ENCODE results near the gene AUNIP. TPM values are rescaled to one million over a fixed set of nuclear protein-coding genes. Genes with fewer than 3 reads are reported as not detected.

The AUNIP gene
- total RNA-seq, 4 donors from 2014 or later: 0.68 TPM; not detected in 3

DNA sequence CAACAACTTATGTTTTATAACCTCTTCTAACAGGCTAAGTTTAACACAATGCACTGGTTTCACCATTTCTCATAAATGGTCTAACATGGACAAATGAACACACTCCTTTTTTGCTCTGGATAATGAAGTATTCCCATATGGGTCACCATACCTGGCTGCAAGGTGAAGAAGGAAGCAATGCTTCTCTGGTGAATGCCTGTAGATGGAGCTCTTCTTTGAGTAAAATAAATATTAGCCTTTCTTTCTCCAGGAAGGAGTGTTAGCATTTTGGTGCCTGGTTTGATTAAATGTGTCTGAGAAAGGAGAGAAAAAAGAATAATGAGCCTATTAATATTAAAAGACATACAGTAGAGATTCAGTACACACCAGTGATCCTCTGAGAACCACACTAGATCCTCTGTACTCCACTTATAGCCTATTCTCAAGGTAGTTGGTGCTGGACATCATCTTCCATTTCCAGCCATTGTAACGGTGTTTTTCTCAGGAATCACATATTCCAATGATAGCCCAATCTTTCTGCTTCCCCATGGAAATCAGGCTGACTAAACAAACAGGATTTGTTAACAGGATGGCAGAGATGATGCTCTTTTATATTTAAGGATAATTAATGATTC, 21.9 kb downstream of the AUNIP start:
- no peak overlapping the region for H3K4me3 ChIP-seq (ENCODE audit: low read depth, poor library complexity, severe bottlenecking)
- no peak for TF ChIP-seq CTCF (IDR thresholded peaks at IDR 0.05)
- no peak for TF ChIP-seq POLR2A (IDR thresholded peaks at IDR 0.05)
- 83 to 88% methylated on average over 1 of the region's 1 CpG for WGBS, 2 donors
- no peak for DNase-seq (ENCODE audit: low spot score in 2 of 2)
- intact Hi-C loops (cut with DNase I; ENCODE audit: low total_unique reads): loop anchor here (10.0 kb wide), 1 partner anchor 157 kb away; the partner anchor contains the start of gene PAFAH2

DNA sequence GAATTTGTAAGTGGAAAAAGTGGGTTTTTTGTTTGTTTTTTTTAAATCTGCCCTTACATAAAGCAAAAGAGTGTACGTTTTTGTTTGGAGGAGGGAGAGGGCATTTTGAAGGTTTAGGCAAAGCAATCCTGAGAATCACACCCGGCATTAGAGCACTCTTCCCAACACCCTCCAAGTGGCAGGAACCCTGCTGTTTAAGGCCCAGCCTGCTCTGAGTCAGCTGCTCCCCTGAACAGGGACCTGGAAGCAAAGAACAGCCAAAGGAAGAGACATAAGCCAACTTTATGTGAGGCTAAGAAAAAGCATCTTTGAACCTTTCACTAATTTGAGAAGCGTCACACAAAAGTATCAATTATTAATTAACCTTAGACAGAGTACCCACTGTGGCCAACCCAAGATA, 22.6 kb downstream of the AUNIP start:
- no peak overlapping the region for H3K4me3 ChIP-seq (ENCODE audit: low read depth, poor library complexity, severe bottlenecking)
- no peak for DNase-seq (ENCODE audit: low spot score in 2 of 2)
- intact Hi-C loops (cut with DNase I; ENCODE audit: low total_unique reads): loop anchor here (10.0 kb wide), 1 partner anchor 158 kb away; the partner anchor contains the start of gene PAFAH2
- 78 to 80% methylated on average over 3 of the region's 3 CpGs for WGBS, 2 donors
- TF ChIP-seq POLR2A (IDR thresholded peaks at IDR 0.05) (no peak), CTCF (IDR thresholded peaks at IDR 0.05) (no peak)

DNA sequence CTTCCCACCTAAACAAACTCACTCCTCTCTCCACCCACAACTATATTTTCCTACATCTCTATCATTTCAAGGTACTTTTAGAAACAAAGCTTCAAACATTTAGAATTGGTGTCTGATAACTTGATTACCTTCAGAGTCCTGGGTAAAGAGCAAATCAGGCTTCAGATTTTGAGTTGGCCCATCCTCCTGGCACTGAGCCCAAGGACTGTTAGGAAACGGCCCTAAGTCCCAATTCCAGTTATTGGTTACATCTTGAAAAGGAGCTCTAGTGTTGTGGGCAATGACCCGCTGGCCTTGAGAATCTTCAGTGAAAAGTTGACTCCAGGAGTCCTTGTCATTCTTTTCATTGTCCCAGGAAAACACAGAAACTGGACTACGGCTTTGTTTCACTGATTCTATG, 24.4 kb downstream of the AUNIP start:
- WGBS, 2 donors: 63 to 64% methylated on average over 3 of the region's 3 CpGs
- TF ChIP-seq CTCF (IDR thresholded peaks at IDR 0.05) (no peak), POLR2A (IDR thresholded peaks at IDR 0.05) (no peak)
- intact Hi-C loops (cut with DNase I; ENCODE audit: low total_unique reads): loop anchor here (10.0 kb wide), 1 partner anchor 160 kb away; the partner anchor contains the start of gene PAFAH2
- DNase-seq (ENCODE audit: low spot score in 2 of 2): no peak
- no peak overlapping the region for H3K4me3 ChIP-seq (ENCODE audit: low read depth, poor library complexity, severe bottlenecking)

- no peak for DNase-seq (ENCODE audit: low spot score in 2 of 2)
- no peak overlapping the region for H3K4me3 ChIP-seq (ENCODE audit: low read depth, poor library complexity, severe bottlenecking)
- WGBS, 2 donors: 97 to 98% methylated on average over 5 of the region's 5 CpGs
- intact Hi-C loops (cut with DNase I; ENCODE audit: low total_unique reads): loop anchor here (10.0 kb wide), 1 partner anchor 162 kb away; the partner anchor contains the start of gene PAFAH2
- no peak for TF ChIP-seq POLR2A (IDR thresholded peaks at IDR 0.05)
- no peak for TF ChIP-seq CTCF (IDR thresholded peaks at IDR 0.05)
These were observed 26.1 kb downstream of the AUNIP start for GRCh38 chr1:25833158-25833557.

GRCh38 chr1:25832336-25833037, 26.8 kb downstream of the AUNIP start:
- no peak for TF ChIP-seq POLR2A (IDR thresholded peaks at IDR 0.05)
- TF ChIP-seq CTCF (IDR thresholded peaks at IDR 0.05): no peak
- H3K4me3 ChIP-seq (ENCODE audit: low read depth, poor library complexity, severe bottlenecking): no peak overlapping the region
- WGBS, 2 donors: 70 to 80% methylated on average over 6 of the region's 6 CpGs
- DNase-seq (ENCODE audit: low spot score in 2 of 2): no peak
- intact Hi-C loops (cut with DNase I; ENCODE audit: low total_unique reads): loop anchor here (10.0 kb wide), 1 partner anchor 162 kb away; the partner anchor contains the start of gene PAFAH2

Measured in lower leg skin (tissue), 4 donors.